ENCODE results near the gene UFSP1.

GRCh38 chr7:100893910-100894721 lies 4.6 kb upstream of the UFSP1 start:
- TF ChIP-seq REST (IDR thresholded peaks at IDR 0.05; ENCODE audit: low read depth) (no peak), MAX (IDR thresholded peaks at IDR 0.05) (no peak), FOSL1 (IDR thresholded peaks at IDR 0.05; ENCODE audit: low read depth) (no peak), EZH2 (IDR thresholded peaks at IDR 0.05) (no peak), POLR2A (IDR thresholded peaks at IDR 0.05; ENCODE audit: borderline replicate concordance, extremely low read depth, insufficient read depth, insufficient read length) (no peak), CTCF (IDR thresholded peaks at IDR 0.05 in 2 of 3, conservative IDR thresholded peaks at IDR 0.05 in 1 of 3; ENCODE audit: borderline replicate concordance in 1 of 3, insufficient read depth in 1 of 3, low read depth in 2 of 3, low read length in 2 of 3) (no peak), YY1 (IDR thresholded peaks at IDR 0.05; ENCODE audit: extremely low read depth, insufficient replicate concordance, low read depth, low read length) (no peak), EZH2phosphoT487 (IDR thresholded peaks at IDR 0.05; ENCODE audit: borderline replicate concordance) (no peak), RAD21 (IDR thresholded peaks at IDR 0.05; ENCODE audit: low read depth) (no peak), SP1 (IDR thresholded peaks at IDR 0.05; ENCODE audit: low read depth) (no peak)
